Lower leg skin (tissue), 3 donors: ENCODE measurements around the gene MCF2L2.

Experiments used
- CTCF ChIP-seq, 3 donors: fragments of 450-650 bp; IDR thresholded peaks; one replicate each; pipeline ENCODE4 v1.5.1; 2016; ENCODE audit warnings: antibody characterized with exemption in 3 of 3, mild to moderate bottlenecking in 3 of 3, moderate library complexity in 2 of 3
- POLR2A ChIP-seq, 2 donors: fragments of 450-650 bp; IDR thresholded peaks; one replicate each; pipeline ENCODE4 v1.6.1; 2016 to 2017; ENCODE audit warnings: antibody characterized with exemption in 2 of 2, mild to moderate bottlenecking in 1 of 2, moderate library complexity in 1 of 2

- no peak for TF ChIP-seq CTCF (IDR thresholded peaks at IDR 0.05)
- TF ChIP-seq POLR2A (IDR thresholded peaks at IDR 0.05), result no peak
Measured at GRCh38 chr3:183393625-183394024, 34.8 kb downstream of the MCF2L2 start.
